SU-DHL-6 (cell line): ENCODE data around the gene WDR64.

ENCODE experiments used
- EZH2phosphoT487 ChIP-seq: fragments of 200-600 bp; sonication (generic), shearing (Covaris generic); conservative IDR thresholded peaks from 2 replicates; pipeline ENCODE4 v1.6.1; 2018; ENCODE audit warnings: mild to moderate bottlenecking, antibody characterized with exemption, low read length, moderate library complexity, mixed read lengths
- TF ChIP-seq, protein P1 (sequence below): fragments of 200-600 bp; sonication (generic); IDR thresholded peaks from one replicate; pipeline ENCODE4 v1.5.1; 2017; ENCODE audit warnings: antibody characterized with exemption, mild to moderate bottlenecking, low read length, moderate library complexity; ENCODE audit not compliant: insufficient read depth, poor library complexity, severe bottlenecking

- TF ChIP-seq, protein P1, sequence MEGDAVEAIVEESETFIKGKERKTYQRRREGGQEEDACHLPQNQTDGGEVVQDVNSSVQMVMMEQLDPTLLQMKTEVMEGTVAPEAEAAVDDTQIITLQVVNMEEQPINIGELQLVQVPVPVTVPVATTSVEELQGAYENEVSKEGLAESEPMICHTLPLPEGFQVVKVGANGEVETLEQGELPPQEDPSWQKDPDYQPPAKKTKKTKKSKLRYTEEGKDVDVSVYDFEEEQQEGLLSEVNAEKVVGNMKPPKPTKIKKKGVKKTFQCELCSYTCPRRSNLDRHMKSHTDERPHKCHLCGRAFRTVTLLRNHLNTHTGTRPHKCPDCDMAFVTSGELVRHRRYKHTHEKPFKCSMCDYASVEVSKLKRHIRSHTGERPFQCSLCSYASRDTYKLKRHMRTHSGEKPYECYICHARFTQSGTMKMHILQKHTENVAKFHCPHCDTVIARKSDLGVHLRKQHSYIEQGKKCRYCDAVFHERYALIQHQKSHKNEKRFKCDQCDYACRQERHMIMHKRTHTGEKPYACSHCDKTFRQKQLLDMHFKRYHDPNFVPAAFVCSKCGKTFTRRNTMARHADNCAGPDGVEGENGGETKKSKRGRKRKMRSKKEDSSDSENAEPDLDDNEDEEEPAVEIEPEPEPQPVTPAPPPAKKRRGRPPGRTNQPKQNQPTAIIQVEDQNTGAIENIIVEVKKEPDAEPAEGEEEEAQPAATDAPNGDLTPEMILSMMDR: no peak
- no peak for TF ChIP-seq EZH2phosphoT487
Measured at GRCh38 chr1:241828463-241829021, 176.5 kb downstream of the WDR64 start.
